ENCODE measurements around the gene KLHDC8B. TPM values are rescaled to one million over a fixed set of nuclear protein-coding genes. Genes with fewer than 3 reads are reported as not detected.

The KLHDC8B gene
- total and polyA plus RNA-seq, 10 of the 15 experiments (the other 5 are each of a cell fraction or from before 2014, with no cell fraction given): 0.31 to 1.5 (median 0.85) TPM; not detected in 1

DNA sequence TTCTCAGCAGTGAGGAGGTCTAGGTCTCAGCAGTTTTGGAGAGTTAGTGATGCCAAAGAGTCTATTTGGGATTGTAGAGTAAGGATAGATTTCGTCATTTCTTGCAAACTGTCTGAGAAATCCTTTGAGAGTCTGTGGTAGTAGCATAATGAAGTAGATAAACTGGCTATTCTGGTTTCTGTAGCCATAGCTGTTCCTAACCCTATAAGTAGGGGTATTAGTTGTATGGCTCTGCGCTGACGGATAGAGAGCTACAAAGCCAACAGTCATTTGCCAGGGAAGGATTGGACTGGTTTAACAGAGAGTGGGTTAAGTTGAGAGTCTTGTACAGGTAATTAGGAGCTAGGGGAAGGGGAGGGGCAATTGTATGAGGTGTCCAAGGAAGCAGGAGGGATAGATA is 50.6 kb downstream of the KLHDC8B start:
- H3K79me2 ChIP-seq (ENCODE audit: control insufficient read depth, insufficient read depth, low read length): no peaks in the 10 kb centered on the region
- no peak overlapping the region for H3K27ac ChIP-seq (ENCODE audit: control insufficient read depth, insufficient read depth)
- in situ Hi-C loops (cut with MboI): no loop called here
- RAD21 ChIA-PET (ENCODE audit: unreplicated experiment): no interaction called here
- no peak overlapping the region for H2AFZ ChIP-seq (ENCODE audit: control insufficient read depth, low read depth, low read length)
- 61% methylated on average over 3 of the region's 3 CpGs for WGBS (ENCODE audit: insufficient coverage, insufficient replicate concordance, low lambda C conversion rate, missing lambda C conversion rate)
- H3K9me3 ChIP-seq (replicated peaks; ENCODE audit: control insufficient read depth, insufficient read depth, low read length): no peaks in the 10 kb centered on the region; the same call in 2 of the 3 replicates
- no peak for DNase-seq (ENCODE audit: low read depth, low spot score)
- H3K36me3 ChIP-seq (ENCODE audit: control insufficient read depth in 2 of 2, insufficient read depth in 2 of 2, low read length in 1 of 2): no peaks in the 10 kb centered on the region
- no peak for FAIRE-seq
- H3K9ac ChIP-seq (ENCODE audit: control insufficient read depth, insufficient read depth, low read length): no peak overlapping the region
- no peaks in the 10 kb centered on the region for H3K27me3 ChIP-seq (replicated peaks in 1 of 2; ENCODE audit: control insufficient read depth in 2 of 2, insufficient read depth in 2 of 2, low read length in 1 of 2)
- POLR2A ChIA-PET: no interaction called here
- H4K20me1 ChIP-seq (ENCODE audit: control insufficient read depth, insufficient read depth): no peaks in the 10 kb centered on the region
- CTCF ChIA-PET: no interaction called here
- no peaks in the 10 kb centered on the region for H3K4me1 ChIP-seq (ENCODE audit: control insufficient read depth, insufficient read depth, low read length)
- no peak for TF ChIP-seq IKZF1 (conservative IDR thresholded peaks at IDR 0.05)
- TF ChIP-seq CHD1 (IDR thresholded peaks at IDR 0.05; ENCODE audit: low read depth, low read length): no peak
- TF ChIP-seq RAD21 (IDR thresholded peaks at IDR 0.05; ENCODE audit: insufficient read depth, low read depth, low read length): no peak
- TF ChIP-seq, protein P1, sequence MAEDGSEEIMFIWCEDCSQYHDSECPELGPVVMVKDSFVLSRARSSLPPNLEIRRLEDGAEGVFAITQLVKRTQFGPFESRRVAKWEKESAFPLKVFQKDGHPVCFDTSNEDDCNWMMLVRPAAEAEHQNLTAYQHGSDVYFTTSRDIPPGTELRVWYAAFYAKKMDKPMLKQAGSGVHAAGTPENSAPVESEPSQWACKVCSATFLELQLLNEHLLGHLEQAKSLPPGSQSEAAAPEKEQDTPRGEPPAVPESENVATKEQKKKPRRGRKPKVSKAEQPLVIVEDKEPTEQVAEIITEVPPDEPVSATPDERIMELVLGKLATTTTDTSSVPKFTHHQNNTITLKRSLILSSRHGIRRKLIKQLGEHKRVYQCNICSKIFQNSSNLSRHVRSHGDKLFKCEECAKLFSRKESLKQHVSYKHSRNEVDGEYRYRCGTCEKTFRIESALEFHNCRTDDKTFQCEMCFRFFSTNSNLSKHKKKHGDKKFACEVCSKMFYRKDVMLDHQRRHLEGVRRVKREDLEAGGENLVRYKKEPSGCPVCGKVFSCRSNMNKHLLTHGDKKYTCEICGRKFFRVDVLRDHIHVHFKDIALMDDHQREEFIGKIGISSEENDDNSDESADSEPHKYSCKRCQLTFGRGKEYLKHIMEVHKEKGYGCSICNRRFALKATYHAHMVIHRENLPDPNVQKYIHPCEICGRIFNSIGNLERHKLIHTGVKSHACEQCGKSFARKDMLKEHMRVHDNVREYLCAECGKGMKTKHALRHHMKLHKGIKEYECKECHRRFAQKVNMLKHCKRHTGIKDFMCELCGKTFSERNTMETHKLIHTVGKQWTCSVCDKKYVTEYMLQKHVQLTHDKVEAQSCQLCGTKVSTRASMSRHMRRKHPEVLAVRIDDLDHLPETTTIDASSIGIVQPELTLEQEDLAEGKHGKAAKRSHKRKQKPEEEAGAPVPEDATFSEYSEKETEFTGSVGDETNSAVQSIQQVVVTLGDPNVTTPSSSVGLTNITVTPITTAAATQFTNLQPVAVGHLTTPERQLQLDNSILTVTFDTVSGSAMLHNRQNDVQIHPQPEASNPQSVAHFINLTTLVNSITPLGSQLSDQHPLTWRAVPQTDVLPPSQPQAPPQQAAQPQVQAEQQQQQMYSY (CRISPR knock-in tag; IDR thresholded peaks at IDR 0.05): no peak
- no peak for TF ChIP-seq CEBPB (IDR thresholded peaks at IDR 0.05; ENCODE audit: borderline replicate concordance in 1 of 2, low read depth in 2 of 2, low read length in 2 of 2)
- no peak for TF ChIP-seq ESRRA (IDR thresholded peaks at IDR 0.05; ENCODE audit: low read length)
- no peak for TF ChIP-seq SPI1 (IDR thresholded peaks at IDR 0.05; ENCODE audit: borderline replicate concordance, insufficient read depth, low read depth, low read length)
- TF ChIP-seq HDAC2 (IDR thresholded peaks at IDR 0.05): no peak
- no peak for TF ChIP-seq RCOR1 (conservative IDR thresholded peaks at IDR 0.05; ENCODE audit: low read depth, low read length)
- TF ChIP-seq POU2F2 (IDR thresholded peaks at IDR 0.05; ENCODE audit: borderline replicate concordance, low read depth, low read length): no peak
- no peak for TF ChIP-seq KAT2A (conservative IDR thresholded peaks at IDR 0.05; ENCODE audit: control insufficient read depth, low read depth, low read length)
- TF ChIP-seq MEF2B (IDR thresholded peaks at IDR 0.05; ENCODE audit: partially characterized antibody, poor library complexity, severe bottlenecking): no peak
- TF ChIP-seq, protein P2, sequence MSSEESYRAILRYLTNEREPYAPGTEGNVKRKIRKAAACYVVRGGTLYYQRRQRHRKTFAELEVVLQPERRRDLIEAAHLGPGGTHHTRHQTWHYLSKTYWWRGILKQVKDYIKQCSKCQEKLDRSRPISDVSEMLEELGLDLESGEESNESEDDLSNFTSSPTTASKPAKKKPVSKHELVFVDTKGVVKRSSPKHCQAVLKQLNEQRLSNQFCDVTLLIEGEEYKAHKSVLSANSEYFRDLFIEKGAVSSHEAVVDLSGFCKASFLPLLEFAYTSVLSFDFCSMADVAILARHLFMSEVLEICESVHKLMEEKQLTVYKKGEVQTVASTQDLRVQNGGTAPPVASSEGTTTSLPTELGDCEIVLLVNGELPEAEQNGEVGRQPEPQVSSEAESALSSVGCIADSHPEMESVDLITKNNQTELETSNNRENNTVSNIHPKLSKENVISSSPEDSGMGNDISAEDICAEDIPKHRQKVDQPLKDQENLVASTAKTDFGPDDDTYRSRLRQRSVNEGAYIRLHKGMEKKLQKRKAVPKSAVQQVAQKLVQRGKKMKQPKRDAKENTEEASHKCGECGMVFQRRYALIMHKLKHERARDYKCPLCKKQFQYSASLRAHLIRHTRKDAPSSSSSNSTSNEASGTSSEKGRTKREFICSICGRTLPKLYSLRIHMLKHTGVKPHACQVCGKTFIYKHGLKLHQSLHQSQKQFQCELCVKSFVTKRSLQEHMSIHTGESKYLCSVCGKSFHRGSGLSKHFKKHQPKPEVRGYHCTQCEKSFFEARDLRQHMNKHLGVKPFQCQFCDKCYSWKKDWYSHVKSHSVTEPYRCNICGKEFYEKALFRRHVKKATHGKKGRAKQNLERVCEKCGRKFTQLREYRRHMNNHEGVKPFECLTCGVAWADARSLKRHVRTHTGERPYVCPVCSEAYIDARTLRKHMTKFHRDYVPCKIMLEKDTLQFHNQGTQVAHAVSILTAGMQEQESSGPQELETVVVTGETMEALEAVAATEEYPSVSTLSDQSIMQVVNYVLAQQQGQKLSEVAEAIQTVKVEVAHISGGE (CRISPR knock-in tag; IDR thresholded peaks at IDR 0.05): no peak
- no peak for TF ChIP-seq NR2F1 (conservative IDR thresholded peaks at IDR 0.05)
- H3K4me3 ChIP-seq: no peak overlapping the region
- no peak overlapping the region for H3K4me2 ChIP-seq (ENCODE audit: control insufficient read depth, insufficient read depth)
- SMC1A ChIA-PET (ENCODE audit: uncharacterized antibody, unreplicated experiment): interaction anchor here (1.2 kb wide), 1 partner anchor 9 kb away, joined by 4 read pairs; no protein-coding TSS in a partner anchor
- intact Hi-C loops (cut with micrococcal nuclease; ENCODE audit: unreplicated experiment): no loop called here
- no TSS peak for BruUV-seq (replicated peaks)
- no peak for ATAC-seq

Data from GM12878 (cell line).